GM06990 (cell line): ENCODE data around the gene CYP2J2.

ENCODE experiments used
- DNase-seq: peaks from one replicate; pipeline ENCODE4 v3.0.0-alpha.2; 2011; ENCODE audit not compliant: insufficient read length; ENCODE audit errors: extremely low read depth
- H3K27me3 ChIP-seq: replicated peaks from 2 replicates; pipeline ENCODE4 v1.6.0; 2011; ENCODE audit warnings: low read length; ENCODE audit not compliant: control insufficient read depth, insufficient read depth
- H3K36me3 ChIP-seq: 2 replicates; pipeline ENCODE4 v1.5.1; 2011; ENCODE audit warnings: low read length; ENCODE audit not compliant: control insufficient read depth, insufficient read depth
- H3K4me3 ChIP-seq: replicated peaks from 2 replicates; pipeline ENCODE4 v1.5.1; 2011; ENCODE audit warnings: low read depth, mild to moderate bottlenecking, control low read depth, low read length
- TF ChIP-seq, protein P1 (sequence below): IDR thresholded peaks from 2 replicates; pipeline ENCODE4 v1.5.1; 2011; ENCODE audit warnings: low read length, control low read depth, mild to moderate bottlenecking, inconsistent platforms; ENCODE audit not compliant: insufficient read depth, poor library complexity, severe bottlenecking

CYP2J2 gene

DNA sequence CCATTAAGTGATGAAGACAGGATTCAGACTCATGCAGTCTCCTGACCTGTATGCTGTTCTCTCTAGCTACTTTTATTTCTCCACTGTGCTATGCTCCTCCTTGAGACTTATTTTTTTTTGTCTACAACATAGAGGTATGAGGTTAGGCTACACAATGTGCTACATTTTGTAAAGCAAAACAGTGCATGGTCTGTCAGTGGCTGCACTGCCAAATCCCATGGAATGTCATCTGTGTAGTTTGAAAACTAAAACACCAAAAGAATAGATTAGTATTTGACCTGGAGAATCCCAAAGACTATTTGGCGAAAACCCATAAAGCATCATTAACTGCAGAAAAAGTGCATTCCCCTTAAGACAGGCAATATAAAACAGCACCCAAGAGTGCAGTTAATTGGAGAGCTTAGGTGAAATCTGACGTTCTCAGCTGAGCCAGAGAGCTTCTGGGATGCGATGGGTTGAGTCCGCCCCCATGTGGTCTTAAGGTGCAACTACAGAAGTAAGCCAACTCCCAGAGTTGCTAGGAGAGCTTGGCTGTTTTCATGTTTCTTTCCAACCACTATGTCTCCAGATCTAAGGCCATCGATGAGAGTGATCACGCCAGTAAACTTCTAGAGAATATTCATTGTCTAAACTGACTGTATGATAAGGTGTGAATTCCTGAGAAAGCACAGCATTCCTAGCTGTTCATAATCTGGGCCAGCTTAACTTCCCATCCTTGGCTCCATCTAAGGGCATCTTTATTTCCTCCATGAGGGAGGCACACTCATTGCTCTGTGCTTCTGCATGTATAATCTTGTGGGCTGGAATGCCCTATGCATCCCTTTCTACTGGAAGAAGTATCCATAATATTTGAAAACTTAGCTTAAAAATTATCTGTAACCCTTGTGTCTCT lies 20.7 kb upstream of the CYP2J2 start:
- H3K4me3 ChIP-seq = no peak overlapping the region
- H3K27me3 ChIP-seq = no peaks in the 10 kb centered on the region
- no peaks in the 10 kb centered on the region for H3K36me3 ChIP-seq
- TF ChIP-seq, protein P1, sequence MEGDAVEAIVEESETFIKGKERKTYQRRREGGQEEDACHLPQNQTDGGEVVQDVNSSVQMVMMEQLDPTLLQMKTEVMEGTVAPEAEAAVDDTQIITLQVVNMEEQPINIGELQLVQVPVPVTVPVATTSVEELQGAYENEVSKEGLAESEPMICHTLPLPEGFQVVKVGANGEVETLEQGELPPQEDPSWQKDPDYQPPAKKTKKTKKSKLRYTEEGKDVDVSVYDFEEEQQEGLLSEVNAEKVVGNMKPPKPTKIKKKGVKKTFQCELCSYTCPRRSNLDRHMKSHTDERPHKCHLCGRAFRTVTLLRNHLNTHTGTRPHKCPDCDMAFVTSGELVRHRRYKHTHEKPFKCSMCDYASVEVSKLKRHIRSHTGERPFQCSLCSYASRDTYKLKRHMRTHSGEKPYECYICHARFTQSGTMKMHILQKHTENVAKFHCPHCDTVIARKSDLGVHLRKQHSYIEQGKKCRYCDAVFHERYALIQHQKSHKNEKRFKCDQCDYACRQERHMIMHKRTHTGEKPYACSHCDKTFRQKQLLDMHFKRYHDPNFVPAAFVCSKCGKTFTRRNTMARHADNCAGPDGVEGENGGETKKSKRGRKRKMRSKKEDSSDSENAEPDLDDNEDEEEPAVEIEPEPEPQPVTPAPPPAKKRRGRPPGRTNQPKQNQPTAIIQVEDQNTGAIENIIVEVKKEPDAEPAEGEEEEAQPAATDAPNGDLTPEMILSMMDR = peak; percentile 89
- DNase-seq = no peak

DNA sequence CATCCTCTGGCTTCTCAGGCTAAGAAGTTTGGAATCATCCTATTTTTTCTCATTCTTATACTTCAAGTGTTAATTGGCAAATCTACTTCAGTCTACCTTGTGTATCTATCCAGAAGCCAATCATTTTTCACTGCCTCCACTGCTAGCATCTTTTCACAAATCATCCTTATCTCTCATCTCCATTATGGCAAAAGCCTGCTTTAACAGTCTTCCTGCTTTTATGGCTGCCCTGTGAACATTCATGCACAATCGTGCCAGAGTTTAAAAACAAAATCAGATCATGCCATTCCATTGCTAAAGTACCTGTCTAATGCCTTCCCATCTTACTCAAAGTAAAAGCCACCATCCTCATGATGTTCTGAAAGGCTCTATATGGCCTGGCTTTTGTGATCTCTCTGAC lies 19.2 kb upstream of the CYP2J2 start:
- no peak for DNase-seq
- TF ChIP-seq, protein P1 = no peak
- Histone ChIP-seq H3K27me3 (no peaks in the 10 kb centered on the region; the same call in 1 of the 2 replicates), H3K4me3 (no peak overlapping the region), H3K36me3 (no peaks in the 10 kb centered on the region)

DNA sequence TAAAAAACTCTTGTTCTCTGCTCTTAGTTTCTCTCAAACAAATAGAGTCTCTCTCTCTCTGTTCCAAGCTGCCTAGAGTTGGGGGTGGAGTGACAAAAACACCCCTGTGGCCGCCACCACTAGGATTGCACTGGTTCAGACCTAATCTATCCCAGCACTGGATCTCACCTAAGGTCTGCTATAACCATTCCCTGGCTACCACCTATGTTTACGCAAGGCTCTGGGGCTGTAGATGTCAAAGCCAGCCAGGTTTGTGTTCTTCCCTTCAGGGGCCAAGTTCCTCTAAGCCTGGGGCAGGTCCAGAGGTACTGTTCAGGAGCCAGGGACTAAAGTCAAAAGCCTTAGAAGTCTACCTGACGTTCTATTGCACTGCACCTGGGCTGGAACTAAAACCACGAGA lies 12.8 kb upstream of the CYP2J2 start:
- Histone ChIP-seq H3K36me3 (no peaks in the 10 kb centered on the region), H3K27me3 (no peaks in the 10 kb centered on the region; the same call in none of the 2 replicates), H3K4me3 (no peak overlapping the region)
- TF ChIP-seq, protein P1 = no peak
- DNase-seq = no peak

DNA sequence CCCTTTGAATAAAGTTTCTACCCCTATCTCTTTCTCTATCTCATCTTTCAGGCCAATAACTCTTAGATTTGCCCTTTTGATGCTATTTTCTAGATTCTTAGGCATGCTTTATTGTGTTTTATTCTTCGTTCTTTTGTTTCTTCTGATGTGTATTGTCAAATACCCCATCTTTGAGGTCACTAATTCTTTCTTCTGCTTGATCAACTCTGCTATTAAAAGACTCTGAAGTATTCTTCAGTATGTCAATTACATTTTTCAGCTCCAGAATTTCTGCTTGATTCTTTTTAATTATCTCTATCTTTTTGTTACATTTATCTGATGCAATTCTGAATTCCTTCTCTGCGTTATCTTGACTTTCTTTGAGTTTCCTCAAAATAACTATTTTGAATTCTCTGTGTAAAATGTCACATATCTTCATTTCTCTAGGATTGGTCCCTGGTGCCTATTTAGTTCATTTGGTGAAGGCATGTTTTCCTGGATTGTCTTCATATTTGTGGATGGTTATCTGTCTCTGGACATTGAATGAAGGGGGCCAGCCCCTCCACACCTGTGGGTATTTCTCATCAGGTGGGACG lies 11.2 kb upstream of the CYP2J2 start:
- TF ChIP-seq, protein P1 = no peak
- H3K4me3 ChIP-seq = no peak overlapping the region

DNA sequence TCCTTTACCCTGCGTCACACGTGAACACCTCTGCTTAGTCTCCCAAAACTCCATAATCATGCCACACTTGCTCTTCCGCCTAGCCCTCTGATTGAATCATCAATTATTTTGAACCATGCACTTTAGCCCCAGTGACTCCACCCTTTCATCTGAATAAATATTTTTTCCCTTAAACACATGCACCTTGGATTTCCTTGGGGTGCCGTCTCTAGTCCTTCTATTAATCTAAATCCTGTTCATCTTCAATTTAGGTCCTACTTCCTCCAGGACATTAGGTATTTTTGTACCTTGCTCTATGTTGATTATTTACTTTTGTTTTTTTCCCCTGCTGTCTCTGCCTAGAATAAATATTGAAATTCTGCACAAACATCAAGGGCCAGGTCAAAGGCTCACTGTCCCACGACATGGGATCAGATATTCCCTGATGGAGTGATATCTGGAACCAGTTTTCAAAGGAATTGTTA lies 9.8 kb upstream of the CYP2J2 start:
- no peaks in the 10 kb centered on the region; the same call in none of the 2 replicates for H3K27me3 ChIP-seq
- H3K36me3 ChIP-seq = no peaks in the 10 kb centered on the region
- no peak for DNase-seq
- H3K4me3 ChIP-seq = no peak overlapping the region
- TF ChIP-seq, protein P1 = no peak

More for the DNA sequence above, 11.2 kb upstream of the CYP2J2 start:
- Histone ChIP-seq H3K36me3 (no peaks in the 10 kb centered on the region), H3K27me3 (no peaks in the 10 kb centered on the region; the same call in none of the 2 replicates)
- no peak for DNase-seq
